B cell (primary cell): Measurements from ENCODE around the gene TBC1D22A. TPM values are rescaled to one million over a fixed set of nuclear protein-coding genes. Genes with fewer than 3 reads are reported as not detected.

Experiments used
- ATAC-seq: fragments of 200-7000 bp; cut with Tn5 transposase; one replicate; pipeline ENCODE4 v1.10.0; 2021; ENCODE audit warnings: low read depth, mild to moderate bottlenecking, moderate number of reproducible peaks, moderate library complexity
- CTCF ChIA-PET: fragments of 350-600 bp; sonication (Branson Sonifier 250); formaldehyde crosslinking; loops from one replicate; lab custom pipeline; 2021; ENCODE audit warnings: antibody characterized with exemption, inconsistent platforms; lab: Charles Lee
- POLR2A ChIA-PET: fragments of 350-600 bp; sonication (Branson Sonifier 250); formaldehyde crosslinking; loops from one replicate; lab custom pipeline; 2021; ENCODE audit warnings: antibody characterized with exemption; lab: Charles Lee
- DNase-seq: peaks from one replicate; pipeline ENCODE4 v3.0.0; 2013
- H2AFZ ChIP-seq: 2 replicates; pipeline ENCODE4 v1.6.1; 2012; ENCODE audit warnings: mild to moderate bottlenecking, low read depth, low read length; ENCODE audit not compliant: insufficient read depth, poor library complexity, severe bottlenecking
- H3K27ac ChIP-seq, 2 donors: 1 replicate in 1 of 2; 2 replicates in 1 of 2; pipeline ENCODE4 v1.5.1; 2012 to 2013; ENCODE audit warnings: low read length in 2 of 2, mild to moderate bottlenecking in 2 of 2, moderate library complexity in 1 of 2
- H3K27me3 ChIP-seq, 4 experiments: fragments of 200-600 bp in 1 of 4; sonication (generic) in 1 of 4; replicated peaks in 1 of 4; 1 replicate in 2 of 4; 2 replicates in 2 of 4; pipeline versions ENCODE4 v1.6.1 to v1.7.0; 2013 to 2016; ENCODE audit warnings: low read length in 3 of 4, mild to moderate bottlenecking in 2 of 4, mixed read lengths in 1 of 4, moderate library complexity in 1 of 4; ENCODE audit not compliant: insufficient read depth in 4 of 4, control insufficient read depth in 3 of 4; ENCODE audit errors: control extremely low read depth in 1 of 4
- H3K36me3 ChIP-seq, 2 experiments: replicated peaks in 1 of 2; 1 replicate in 1 of 2; 2 replicates in 1 of 2; pipeline versions ENCODE4 v1.6.1 to v1.7.1; 2013; ENCODE audit warnings: low read length in 1 of 2; ENCODE audit not compliant: insufficient read depth in 2 of 2, control insufficient read depth in 1 of 2; ENCODE audit errors: control extremely low read depth in 1 of 2, extremely low read depth in 1 of 2
- H3K4me1 ChIP-seq, 2 donors: fragments of 200-600 bp in 1 of 2; sonication (generic) in 1 of 2; 1 replicate in 1 of 2; 2 replicates in 1 of 2; pipeline versions ENCODE4 v1.5.1 to v1.6.1; 2013 to 2017; ENCODE audit warnings: low read length in 2 of 2; ENCODE audit not compliant: control insufficient read depth in 2 of 2, insufficient read depth in 2 of 2
- H3K4me2 ChIP-seq: replicated peaks from 2 replicates; pipeline ENCODE3; 2012; ENCODE audit warnings: mild to moderate bottlenecking, low read depth, low read length; ENCODE audit not compliant: poor library complexity, severe bottlenecking
- H3K4me3 ChIP-seq, 5 experiments: fragments of 200-600 bp in 1 of 5; sonication (generic) in 1 of 5; 1 replicate in 3 of 5; 2 replicates in 2 of 5; pipeline versions ENCODE4 v1.5.1 to v1.7.0; 2011 to 2016; ENCODE audit warnings: low read length in 4 of 5, mild to moderate bottlenecking in 4 of 5, low read depth in 2 of 5, control low read depth in 1 of 5, moderate library complexity in 1 of 5; ENCODE audit not compliant: insufficient read depth in 1 of 5; ENCODE audit errors: control extremely low read depth in 1 of 5, extremely low read depth in 1 of 5
- H3K79me2 ChIP-seq: fragments of 200-600 bp; sonication (generic); one replicate; pipeline ENCODE4 v1.6.0; 2016; ENCODE audit warnings: low read length; ENCODE audit not compliant: control insufficient read depth, insufficient read depth
- H3K9ac ChIP-seq: fragments of 200-600 bp; sonication (generic); 2 replicates; pipeline ENCODE4 v1.6.1; 2017; ENCODE audit warnings: mild to moderate bottlenecking, low read length, moderate library complexity
- H3K9me3 ChIP-seq, 3 donors: one replicate each; pipeline versions ENCODE4 v1.6.1 to v1.7.1; 2013; ENCODE audit warnings: low read length in 2 of 3; ENCODE audit not compliant: control insufficient read depth in 2 of 3, insufficient read depth in 1 of 3; ENCODE audit errors: control extremely low read depth in 1 of 3
- H4K20me1 ChIP-seq: 2 replicates; pipeline ENCODE4 v1.6.0; 2012; ENCODE audit warnings: mild to moderate bottlenecking, low read length; ENCODE audit not compliant: insufficient read depth, control insufficient read depth, poor library complexity, severe bottlenecking
- H3K27ac Mint-ChIP-seq: one replicate; pipeline ENCODE4 v1.8.0; 2021; ENCODE audit warnings: mixed read lengths
- H3K27me3 Mint-ChIP-seq: one replicate; pipeline ENCODE4 v1.8.0; 2021; ENCODE audit warnings: mixed read lengths
- H3K4me1 Mint-ChIP-seq: one replicate; pipeline ENCODE4 v1.8.0; 2021; ENCODE audit warnings: mixed read lengths
- H3K4me3 Mint-ChIP-seq: one replicate; pipeline ENCODE4 v1.8.0; 2021; ENCODE audit warnings: mixed read lengths
- H3K9me3 Mint-ChIP-seq: one replicate; pipeline ENCODE4 v1.8.0; 2022; ENCODE audit warnings: mixed read lengths; ENCODE audit not compliant: insufficient read depth
- CTCF ChIP-seq: fragments of 200-600 bp; IDR thresholded peaks from one replicate; pipeline ENCODE4 v1.8.0; 2022; ENCODE audit warnings: antibody characterized with exemption, mild to moderate bottlenecking
- EZH2 ChIP-seq: IDR thresholded peaks from 2 replicates; pipeline ENCODE4 v1.6.1; 2012; ENCODE audit warnings: borderline replicate concordance, low read depth, mild to moderate bottlenecking, moderate library complexity, low read length; ENCODE audit not compliant: insufficient read depth, poor library complexity, severe bottlenecking
- WGBS: methylation state at CpG from one replicate; pipeline ENCODE4 v1.1.5; 2013; ENCODE audit warnings: missing lambda C conversion rate; ENCODE audit not compliant: insufficient coverage; 5-methylcytosine and 5-hydroxymethylcytosine counted together
- intact Hi-C: fragments of 100-400 bp; cut with micrococcal nuclease; formaldehyde crosslinking; loops from one replicate; pipeline ENCODE4 v1.10.0; 2022
- polyA plus RNA-seq: library from polyadenylated mRNA; depleted of rRNA; stranded (reverse); fragments of >200 nt; gene quantifications from 2 replicates; pipeline ENCODE4 v1.2.3, GENCODE V29; 2012
- total RNA-seq, 2 donors: library from RNA; stranded (reverse); fragments of 120-200 nt in 1 of 2; gene quantifications; 1 replicate in 1 of 2; 2 replicates in 1 of 2; pipeline versions ENCODE4 v1.2.3 to v1.2.4, GENCODE V29; 2013 to 2022

The TBC1D22A gene
- total and polyA plus RNA-seq, 2 donors (not counting 1 experiment from before 2014, with no cell fraction given) = 73.8 to 128 TPM

- Mint-ChIP-seq H3K27ac (no peak overlapping the region), H3K4me1 (peaks cover 2% of the 10 kb centered on the region), H3K27me3 (no peaks in the 10 kb centered on the region), H3K4me3 (no peak overlapping the region), H3K9me3 (peaks cover 15% of the 10 kb centered on the region)
- Histone ChIP-seq H3K27ac (no peak overlapping the region), H3K4me2 (no peak overlapping the region), H3K4me1 (no peaks in the 10 kb centered on the region), H3K36me3 (peaks cover 0 to 11% of the 10 kb centered on the region in 2 experiments), H3K9ac (no peak overlapping the region), H3K4me3 (no peak overlapping the region), H4K20me1 (peaks cover 81% of the 10 kb centered on the region), H3K9me3 (peaks cover 0 to 28% (median 15%) of the 10 kb centered on the region in 3 donors), H3K27me3 (no peaks in the 10 kb centered on the region), H3K79me2 (peaks cover 73% of the 10 kb centered on the region), H2AFZ (no peak overlapping the region)
- CTCF ChIA-PET = no interaction called here
- WGBS = 92% methylated on average over 10 of the region's 13 CpGs
- TF ChIP-seq CTCF (no peak), EZH2 (no peak)
- intact Hi-C loops = no loop called here
- POLR2A ChIA-PET = no interaction called here
- ATAC-seq (no peak), DNase-seq (no peak)
Observed at GRCh38 chr22:47071807-47072641, 309.6 kb downstream of the TBC1D22A start.

DNA sequence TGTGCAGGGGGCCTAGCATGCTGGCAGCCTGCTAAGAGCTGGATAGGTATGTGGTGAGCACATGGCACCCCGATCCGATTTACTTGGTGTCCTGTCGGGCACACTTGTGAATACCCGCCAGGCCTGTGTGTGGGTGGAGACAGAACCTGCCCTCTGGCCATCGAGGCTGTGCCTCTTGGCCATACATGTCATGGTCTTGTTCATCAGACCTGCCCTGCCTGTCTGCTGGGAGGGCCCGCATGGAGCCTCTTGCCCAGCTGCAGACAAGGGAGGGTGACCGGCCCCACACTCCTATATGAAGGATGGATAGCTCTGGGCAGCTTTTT lies 310.2 kb downstream of the TBC1D22A start:
- no peak overlapping the region for H3K4me2 ChIP-seq
- peaks cover 81% of the 10 kb centered on the region for H4K20me1 ChIP-seq
- peaks cover 74% of the 10 kb centered on the region for H3K79me2 ChIP-seq
- ATAC-seq (no peak), DNase-seq (no peak)
- H3K9me3 Mint-ChIP-seq = peaks cover 15% of the 10 kb centered on the region
- peaks cover 0 to 28% (median 15%) of the 10 kb centered on the region in 3 donors for H3K9me3 ChIP-seq
- no peaks in the 10 kb centered on the region for H3K27me3 ChIP-seq
- H3K36me3 ChIP-seq = peaks cover 0 to 15% of the 10 kb centered on the region in 2 experiments
- POLR2A ChIA-PET = no interaction called here
- CTCF ChIA-PET = no interaction called here
- H3K4me3 Mint-ChIP-seq = no peak overlapping the region
- TF ChIP-seq CTCF (no peak), EZH2 (no peak)
- intact Hi-C loops = no loop called here
- no peak overlapping the region for H3K4me3 ChIP-seq
- no peak overlapping the region for H3K27ac ChIP-seq
- peaks cover 4% of the 10 kb centered on the region for H3K4me1 Mint-ChIP-seq
- H3K27me3 Mint-ChIP-seq = no peaks in the 10 kb centered on the region
- 97% methylated on average over 6 of the region's 7 CpGs for WGBS
- no peak overlapping the region for H2AFZ ChIP-seq
- no peak overlapping the region for H3K9ac ChIP-seq
- H3K4me1 ChIP-seq = no peaks in the 10 kb centered on the region
- H3K27ac Mint-ChIP-seq = no peak overlapping the region
